GM19025 (cell line): ENCODE measurements around the gene USP9Y.
"Not testable (repeated sequence)": the region's sequence is repeated elsewhere in the genome, so short reads cannot be mapped to it uniquely, and the experiment has no call there.

ENCODE experiments used
- ATAC-seq: cut with Tn5 transposase; IDR thresholded peaks from one replicate; pipeline ENCODE4 v1.9.1; 2021; ENCODE audit warnings: mild to moderate bottlenecking, low read depth, moderate library complexity; ENCODE audit not compliant: unreplicated experiment

Gene USP9Y

DNA sequence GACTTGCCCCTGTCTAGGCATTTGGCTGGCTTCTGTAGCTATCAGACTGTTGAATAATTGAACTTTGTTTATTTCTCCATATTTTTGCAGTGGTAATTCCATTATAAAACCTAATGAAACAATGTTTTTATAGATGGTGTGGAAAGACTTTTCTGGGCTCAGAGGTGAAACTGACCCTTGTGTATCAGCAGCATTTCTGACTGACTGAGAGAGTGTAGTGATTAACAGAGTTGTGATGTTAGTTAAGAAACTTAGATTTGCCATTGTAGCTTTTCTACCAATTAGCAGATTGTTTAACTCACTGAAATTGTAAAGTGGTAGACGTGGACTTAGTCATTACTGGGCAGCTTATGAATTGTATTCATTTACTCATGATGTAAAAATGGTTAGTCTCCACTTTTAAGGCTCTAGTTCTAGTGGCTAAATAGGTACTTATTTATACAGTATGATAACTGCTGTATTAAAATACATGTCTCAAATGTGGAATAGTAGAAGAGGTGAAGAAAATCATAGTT is at the start of gene USP9Y:
Gene USP9Y, plus strand, starts transcription at position 51 of the 515 bp plus-strand sequence. CDS start 8,217 bp downstream, outside the sequence.
- no peak for ATAC-seq

GRCh38 chrY:12651621-12652036 is 49.4 kb upstream of the USP9Y start:
- no peak for ATAC-seq

DNA sequence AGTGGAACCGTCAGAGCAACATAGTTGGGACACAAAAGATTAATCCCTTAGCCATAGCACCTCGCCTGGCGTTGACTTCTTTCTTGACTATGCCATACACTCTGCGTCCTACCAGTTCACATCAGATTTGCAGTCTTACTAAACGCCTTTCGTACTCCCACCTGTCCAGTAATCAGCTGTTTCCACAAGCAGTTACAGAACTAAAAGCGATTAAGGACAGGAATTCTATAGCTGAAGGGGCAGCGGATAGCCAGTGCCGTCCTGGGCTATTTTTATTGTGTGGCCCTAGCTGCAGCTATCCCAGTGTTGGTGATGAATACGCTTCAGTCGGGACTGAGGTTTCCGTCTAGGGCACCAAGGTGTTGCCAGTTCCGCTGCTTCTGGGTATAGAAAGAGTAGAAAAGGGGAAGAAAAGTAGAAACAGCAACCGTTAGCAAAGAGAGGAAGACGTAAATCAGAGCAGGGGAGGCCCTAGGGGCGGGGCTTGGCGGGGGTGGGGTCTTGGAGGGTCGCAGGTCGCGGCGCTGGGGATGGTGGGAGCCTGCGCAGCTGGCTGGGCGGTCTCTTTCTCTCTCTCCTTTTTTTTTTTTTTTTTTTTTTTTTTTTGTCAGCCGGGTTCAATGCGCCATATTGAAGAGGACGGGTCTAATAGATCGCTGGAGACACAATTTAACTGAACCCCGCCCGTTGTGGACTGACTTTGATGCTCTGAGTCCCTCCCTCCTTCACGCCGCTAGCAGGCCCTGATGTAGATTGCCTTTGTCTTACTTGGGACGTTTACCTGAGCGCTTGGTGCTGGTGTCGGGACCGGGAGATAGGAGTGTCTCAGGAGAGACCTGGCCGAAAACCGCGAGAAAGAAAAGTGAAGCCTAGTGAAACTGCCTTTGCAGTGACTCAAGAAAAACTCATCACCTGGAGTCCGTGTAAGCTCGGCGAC is 39.0 kb upstream of the USP9Y start:
- peak; percentile 56 for ATAC-seq

- ATAC-seq, result no peak
Measured at GRCh38 chrY:12662745-12663591, 38.1 kb upstream of the USP9Y start.

DNA sequence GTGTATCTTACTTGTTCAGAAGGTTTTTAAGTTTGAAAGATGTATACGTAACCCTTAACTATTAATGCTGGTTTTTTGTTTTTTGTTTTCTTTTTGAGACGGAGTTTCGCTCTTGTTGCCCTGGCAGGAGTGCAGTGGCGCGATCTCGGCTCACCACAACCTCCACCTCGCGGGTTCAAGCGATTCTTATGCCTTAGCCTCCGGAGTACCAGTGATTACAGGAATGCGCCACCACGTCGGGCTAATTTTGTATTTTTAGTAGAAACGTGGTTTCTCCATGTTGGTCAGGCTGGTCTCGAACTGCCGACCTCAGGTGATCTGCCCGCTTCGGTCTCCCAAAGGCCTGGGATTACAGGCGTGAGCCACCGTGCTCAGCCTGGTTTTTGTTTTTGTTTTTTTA is 37.2 kb upstream of the USP9Y start:
- not testable (repeated sequence) for ATAC-seq

GRCh38 chrY:12678111-12678510 is 22.9 kb upstream of the USP9Y start:
- no peak for ATAC-seq

GRCh38 chrY:12681535-12681934 is 19.5 kb upstream of the USP9Y start:
- ATAC-seq, result no peak

- no peak for ATAC-seq
Measured at GRCh38 chrY:12688337-12688736, 12.7 kb upstream of the USP9Y start.

DNA sequence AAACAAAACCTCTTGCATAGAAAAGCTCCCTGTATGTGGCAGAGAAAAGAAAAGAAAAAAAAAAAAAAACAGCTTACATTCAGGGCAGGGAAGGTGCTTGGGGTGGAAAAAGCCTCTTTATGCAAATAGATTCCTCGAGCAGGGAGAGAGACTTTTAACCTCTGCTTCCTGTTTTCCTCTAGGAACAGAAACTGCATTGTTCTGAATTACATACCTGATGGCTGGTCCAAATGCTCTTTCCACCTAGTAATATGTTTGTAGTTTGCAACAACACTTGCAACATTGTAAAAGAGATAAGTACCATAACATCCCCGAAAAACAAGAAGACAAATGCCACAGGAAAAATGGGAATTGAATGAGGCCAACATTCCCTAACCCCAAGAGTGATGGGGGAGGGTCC is 944 bp upstream of the USP9Y start:
- ATAC-seq, result no peak

DNA sequence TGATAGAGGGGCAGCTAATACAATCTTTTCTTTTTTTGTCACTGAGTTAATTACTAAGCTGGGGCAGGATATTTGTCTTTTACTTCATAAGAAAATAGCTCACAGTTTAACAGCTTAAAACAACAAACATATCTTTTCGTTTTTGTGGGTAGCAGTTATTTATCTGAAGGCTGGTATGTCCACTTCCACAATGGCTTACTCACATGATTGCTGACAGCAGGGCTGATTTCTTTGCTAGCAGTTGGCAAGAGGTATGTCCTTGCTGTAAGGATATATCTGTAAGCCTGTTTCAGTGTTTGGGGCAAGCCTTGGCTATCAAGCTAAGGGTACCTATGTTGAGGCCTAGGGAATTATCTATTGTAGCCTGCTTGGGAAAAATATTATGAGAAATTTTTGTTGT is 1.1 kb downstream of the USP9Y start:
- ATAC-seq, result no peak

DNA sequence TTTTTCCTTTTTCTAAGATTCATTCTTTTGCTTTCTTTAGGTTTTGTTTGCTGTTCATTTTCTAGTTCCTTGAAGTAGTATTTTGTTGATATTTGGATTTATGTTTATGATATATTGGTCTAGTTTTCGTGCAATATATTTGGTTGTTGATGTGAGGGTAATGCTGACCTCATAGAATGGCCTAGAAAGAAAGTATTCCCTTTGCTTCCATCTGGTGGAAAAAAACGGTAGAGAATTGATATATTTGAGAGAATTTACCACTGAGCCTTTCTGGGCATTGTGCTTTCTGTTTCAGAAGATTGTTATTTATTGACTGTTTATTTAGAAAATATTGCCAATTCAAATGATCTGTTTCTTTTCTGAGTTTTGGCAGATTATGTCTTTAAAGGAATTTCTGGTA is 9.4 kb downstream of the USP9Y start:
- no peak for ATAC-seq

- ATAC-seq, result no peak
Measured at GRCh38 chrY:12715376-12715775, 14.3 kb downstream of the USP9Y start.

GRCh38 chrY:12729746-12730145 is 28.7 kb downstream of the USP9Y start:
- ATAC-seq, result no peak

DNA sequence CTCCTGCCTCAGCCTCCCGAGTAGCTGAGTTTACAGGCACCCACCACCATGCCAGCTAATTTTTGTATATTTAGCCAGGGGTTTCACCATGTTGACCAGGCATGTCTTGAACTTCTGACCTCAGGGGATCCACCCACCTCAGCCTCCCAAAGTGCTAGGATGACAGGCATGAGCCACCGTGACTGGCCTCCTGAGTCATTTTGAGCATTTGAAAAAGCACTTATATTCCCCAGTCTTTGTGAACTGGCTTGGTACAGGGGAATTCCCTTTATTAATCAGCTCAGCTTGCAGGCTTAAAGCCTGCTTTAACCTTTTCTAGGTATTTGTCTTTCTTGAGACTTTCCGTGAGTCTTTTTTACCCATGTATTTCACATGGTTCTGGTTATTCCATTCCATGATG is 32.6 kb downstream of the USP9Y start:
- ATAC-seq, result peak; percentile 93

DNA sequence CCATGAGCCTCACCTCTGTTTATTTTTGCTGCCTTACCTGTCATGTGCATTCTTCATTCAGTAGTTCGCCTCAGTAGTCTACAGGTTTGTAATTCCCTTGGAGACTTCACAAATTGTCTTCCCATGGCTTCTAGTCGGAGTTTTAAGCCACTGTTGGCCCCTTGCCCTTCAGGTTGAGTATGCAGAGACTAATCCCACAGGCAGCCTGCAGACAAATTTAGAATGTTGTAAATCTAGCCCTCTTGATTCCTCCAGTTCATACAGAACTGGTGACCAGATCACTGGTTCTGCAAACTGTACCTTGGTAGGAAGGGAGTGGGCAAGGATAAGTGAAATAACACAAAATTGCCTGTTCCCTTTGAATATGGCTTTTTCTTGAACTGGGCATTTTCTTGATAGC is 33.0 kb downstream of the USP9Y start:
- no peak for ATAC-seq

- no peak for ATAC-seq
Measured at GRCh38 chrY:12741414-12741813, 40.4 kb downstream of the USP9Y start.

GRCh38 chrY:12742725-12743124 is 41.7 kb downstream of the USP9Y start:
- no peak for ATAC-seq

- no peak for ATAC-seq
Measured at GRCh38 chrY:12744091-12744490, 43.1 kb downstream of the USP9Y start.

- ATAC-seq, result no peak
Measured at GRCh38 chrY:12749293-12749692, 48.3 kb downstream of the USP9Y start.

DNA sequence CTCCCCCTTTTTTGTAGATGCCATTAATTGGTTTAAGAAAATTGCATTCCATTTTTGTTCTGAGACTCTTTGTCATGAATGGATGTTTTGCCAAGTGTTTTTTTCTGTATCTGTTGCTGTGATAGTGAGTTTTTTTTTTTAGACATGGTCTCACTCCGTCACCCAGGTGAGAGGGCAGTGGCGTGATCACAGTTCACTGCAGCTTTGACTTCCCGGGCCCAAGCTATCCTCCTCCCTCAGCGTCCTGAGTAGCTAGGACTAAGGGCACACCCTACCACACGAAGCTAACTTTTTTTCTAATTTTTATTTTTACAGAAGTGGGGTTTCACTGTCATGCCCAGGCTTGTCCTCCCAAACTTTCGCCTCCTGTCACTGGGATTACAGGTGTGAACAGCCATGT is 51.8 kb downstream of the USP9Y start:
- ATAC-seq, result no peak

GRCh38 chrY:12756021-12756420 is 55.0 kb downstream of the USP9Y start:
- ATAC-seq, result no peak
